ENCODE results near the gene ATF6.
"Not testable (repeated sequence)": the region's sequence is repeated elsewhere in the genome, so short reads cannot be mapped to it uniquely, and the experiment has no call there.

ATF6 gene

GRCh38 chr1:161743231-161743630 lies 22.9 kb upstream of the ATF6 start:
- H3K27ac Mint-ChIP-seq, result no peak overlapping the region
- no peak for DNase-seq
- no peaks in the 10 kb centered on the region for H3K27me3 Mint-ChIP-seq
- ATAC-seq (replicated peaks), result no peak
- no peak overlapping the region for H3K4me3 Mint-ChIP-seq
- no peaks in the 10 kb centered on the region for H3K9me3 Mint-ChIP-seq
- peaks cover 5% of the 10 kb centered on the region for H3K36me3 Mint-ChIP-seq (ENCODE audit: insufficient read depth)
- peaks cover 21 to 35% of the 10 kb centered on the region in 2 donors for H3K4me1 Mint-ChIP-seq (ENCODE audit: low read depth in 2 of 2)

DNA sequence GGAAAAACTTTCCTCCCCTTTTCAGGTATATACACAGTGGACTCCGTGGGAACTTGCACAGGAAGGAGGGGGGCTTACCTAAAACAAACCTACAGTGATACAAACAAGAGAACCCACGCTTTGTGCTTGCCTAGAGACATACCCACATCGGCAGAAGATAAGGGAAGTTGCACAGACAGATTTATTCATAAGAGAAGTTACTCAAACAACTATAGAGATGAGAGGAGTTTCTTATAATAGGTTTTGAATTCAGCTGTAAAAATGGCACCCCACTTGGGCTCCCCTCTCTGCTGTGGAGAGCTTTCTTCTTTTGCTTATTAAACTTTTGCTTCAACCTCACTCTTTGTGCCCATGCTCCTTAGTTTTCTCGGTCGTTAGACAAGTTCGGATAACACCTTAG lies 18.3 kb upstream of the ATF6 start:
- Mint-ChIP-seq H3K27me3 (no peaks in the 10 kb centered on the region), H3K27ac (no peak overlapping the region), H3K4me3 (no peak overlapping the region), H3K9me3 (no peaks in the 10 kb centered on the region), H3K36me3 (ENCODE audit: insufficient read depth) (peaks cover 21% of the 10 kb centered on the region), H3K4me1 (ENCODE audit: low read depth in 2 of 2) (peaks cover 17 to 21% of the 10 kb centered on the region in 2 donors)
- no peak for ATAC-seq (replicated peaks)
- DNase-seq, result no peak

- no peaks in the 10 kb centered on the region for H3K9me3 Mint-ChIP-seq
- H3K4me1 Mint-ChIP-seq (ENCODE audit: low read depth in 2 of 2), result peaks cover 22 to 27% of the 10 kb centered on the region in 2 donors
- ATAC-seq (replicated peaks) (peak; percentile 96), DNase-seq (peak; percentile 81 to 84 (median 81))
- peak within 1 kb of the TSS; percentile 94 to 97 for H3K4me3 Mint-ChIP-seq
- H3K27me3 Mint-ChIP-seq, result no peaks in the 10 kb centered on the region
- H3K27ac Mint-ChIP-seq, result peak within 1 kb of the TSS; percentile 91
- H3K36me3 Mint-ChIP-seq (ENCODE audit: insufficient read depth), result peaks cover 37% of the 10 kb centered on the region
Measured at GRCh38 chr1:161749509-161750407, 16.4 kb upstream of the ATF6 start, which contains the start of gene DUSP12. Gene DUSP12, plus strand, starts transcription at chr1:161749786. Its CDS starts 16 bp downstream, at chr1:161749802.

GRCh38 chr1:161763522-161764098 lies 2.5 kb upstream of the ATF6 start:
- peaks cover 21% of the 10 kb centered on the region for H3K36me3 Mint-ChIP-seq (ENCODE audit: insufficient read depth)
- DNase-seq, result peak; percentile 31 to 38 (median 35)
- no peak overlapping the region for H3K27ac Mint-ChIP-seq

DNA sequence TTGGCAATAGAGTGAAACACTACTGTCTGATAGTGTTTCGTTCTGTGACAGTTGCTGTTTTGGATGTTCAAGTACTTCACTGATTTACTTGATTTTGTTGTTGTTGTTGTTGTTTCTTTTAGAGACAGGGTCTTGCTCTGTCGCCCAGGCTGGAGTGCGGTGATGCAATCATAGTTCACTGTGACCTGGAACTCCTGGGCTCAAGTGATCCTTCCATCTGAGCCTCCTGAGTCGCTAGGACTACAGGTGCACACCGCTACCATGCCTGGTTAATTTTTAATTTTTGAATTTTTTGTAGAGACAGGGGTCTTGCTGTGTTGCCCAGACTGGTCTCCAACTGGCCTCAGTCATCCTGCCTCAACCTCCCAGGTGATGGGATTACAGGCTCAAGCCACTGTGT lies 2.3 kb downstream of the ATF6 start:
- peaks cover 21% of the 10 kb centered on the region in 2 donors for H3K4me1 Mint-ChIP-seq (ENCODE audit: low read depth in 2 of 2)
- H3K36me3 Mint-ChIP-seq (ENCODE audit: insufficient read depth), result peaks cover 17% of the 10 kb centered on the region
- H3K27me3 Mint-ChIP-seq, result no peaks in the 10 kb centered on the region
- no peak for DNase-seq
- no peak for ATAC-seq (replicated peaks)
- H3K4me3 Mint-ChIP-seq, result peak overlapping the region in 1 of 2 donors; percentile 97
- H3K27ac Mint-ChIP-seq, result peak overlapping the region in 1 of 2 donors; percentile 9
- no peaks in the 10 kb centered on the region for H3K9me3 Mint-ChIP-seq

More at GRCh38 chr1:161763522-161764098, 2.5 kb upstream of the ATF6 start:
- peaks cover 19 to 20% of the 10 kb centered on the region in 2 donors for H3K4me1 Mint-ChIP-seq (ENCODE audit: low read depth in 2 of 2)
- peak; percentile 30 for ATAC-seq (replicated peaks)
- H3K4me3 Mint-ChIP-seq, result peak overlapping the region; percentile 44 to 75
- H3K27me3 Mint-ChIP-seq, result no peaks in the 10 kb centered on the region
- no peaks in the 10 kb centered on the region for H3K9me3 Mint-ChIP-seq

- Mint-ChIP-seq H3K36me3 (ENCODE audit: insufficient read depth) (peaks cover 17% of the 10 kb centered on the region), H3K27ac (no peak overlapping the region), H3K4me1 (ENCODE audit: low read depth in 2 of 2) (peaks cover 17 to 23% of the 10 kb centered on the region in 2 donors), H3K27me3 (no peaks in the 10 kb centered on the region), H3K4me3 (no peak overlapping the region), H3K9me3 (no peaks in the 10 kb centered on the region)
- ATAC-seq (replicated peaks) (no peak), DNase-seq (no peak)
Measured at GRCh38 chr1:161768986-161769672, 3.0 kb downstream of the ATF6 start.

DNA sequence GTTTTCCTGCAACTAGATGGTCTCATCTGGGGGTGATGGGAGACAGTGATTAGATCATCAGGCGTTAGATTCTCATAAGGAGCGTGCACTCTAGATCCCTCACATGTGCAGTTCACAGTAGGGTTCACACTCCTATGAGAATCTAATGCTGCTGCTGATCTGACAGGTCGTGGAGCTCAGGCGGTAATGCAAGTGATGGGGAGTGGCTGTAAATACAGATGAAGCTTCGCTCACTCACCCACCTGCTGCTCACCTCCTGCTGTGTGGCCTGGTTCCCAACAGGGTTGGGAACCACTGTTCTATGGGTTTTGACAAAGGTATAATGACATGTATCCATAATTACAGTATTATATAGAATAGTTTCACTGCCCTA lies 3.5 kb downstream of the ATF6 start:
- H3K4me3 Mint-ChIP-seq; ATAC-seq (replicated peaks); H3K9me3 Mint-ChIP-seq: not testable (repeated sequence)

GRCh38 chr1:161770250-161770649 lies 4.1 kb downstream of the ATF6 start:
- H3K4me1 Mint-ChIP-seq (ENCODE audit: low read depth in 2 of 2), result peaks cover 17 to 23% of the 10 kb centered on the region in 2 donors
- H3K9me3 Mint-ChIP-seq, result no peaks in the 10 kb centered on the region

More for the DNA sequence above, 3.5 kb downstream of the ATF6 start:
- H3K27ac Mint-ChIP-seq, H3K27me3 Mint-ChIP-seq, DNase-seq: not testable (repeated sequence)
- Mint-ChIP-seq H3K4me1 (ENCODE audit: low read depth in 2 of 2) (peaks cover 17 to 23% of the 10 kb centered on the region in 2 donors), H3K36me3 (ENCODE audit: insufficient read depth) (peaks cover 17% of the 10 kb centered on the region)

DNA sequence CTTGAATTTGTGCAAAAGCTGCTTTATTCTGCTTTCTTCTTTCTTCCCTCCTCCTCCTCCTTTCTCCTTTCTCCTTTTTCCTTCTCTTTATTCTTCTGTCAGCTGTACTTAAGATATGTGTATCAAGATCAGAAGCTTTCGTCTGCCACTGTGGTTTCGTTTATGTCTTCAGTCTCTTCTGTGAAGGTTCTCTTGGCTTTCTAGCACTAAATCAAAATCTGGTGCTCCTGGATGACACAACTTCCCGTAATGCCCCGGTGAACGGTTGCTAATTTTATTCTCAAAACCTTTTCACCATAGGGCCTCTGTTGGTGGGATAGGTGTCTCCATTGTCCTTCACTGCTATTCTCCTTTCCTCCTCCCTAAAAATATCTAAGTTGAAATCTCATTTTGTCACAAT lies 5.0 kb downstream of the ATF6 start:
- H3K36me3 Mint-ChIP-seq (ENCODE audit: insufficient read depth), result peaks cover 11% of the 10 kb centered on the region
- no peaks in the 10 kb centered on the region for H3K9me3 Mint-ChIP-seq
- H3K27ac Mint-ChIP-seq, result no peak overlapping the region
- H3K27me3 Mint-ChIP-seq, result no peaks in the 10 kb centered on the region
- no peak for DNase-seq
- H3K4me1 Mint-ChIP-seq (ENCODE audit: low read depth in 2 of 2), result peaks cover 17 to 23% of the 10 kb centered on the region in 2 donors
- ATAC-seq (replicated peaks), result no peak
- H3K4me3 Mint-ChIP-seq, result no peak overlapping the region

More at GRCh38 chr1:161770250-161770649, 4.1 kb downstream of the ATF6 start:
- H3K27me3 Mint-ChIP-seq, result no peaks in the 10 kb centered on the region
- ATAC-seq (replicated peaks) (no peak), DNase-seq (no peak)
- H3K27ac Mint-ChIP-seq, result no peak overlapping the region
- H3K36me3 Mint-ChIP-seq (ENCODE audit: insufficient read depth), result peaks cover 13% of the 10 kb centered on the region
- H3K4me3 Mint-ChIP-seq, result no peak overlapping the region

GRCh38 chr1:161771973-161772372 lies 5.9 kb downstream of the ATF6 start:
- Mint-ChIP-seq H3K9me3 (no peaks in the 10 kb centered on the region), H3K4me3 (no peak overlapping the region), H3K27me3 (no peaks in the 10 kb centered on the region), H3K4me1 (ENCODE audit: low read depth in 2 of 2) (peaks cover 9 to 15% of the 10 kb centered on the region in 2 donors), H3K36me3 (ENCODE audit: insufficient read depth) (peaks cover 5% of the 10 kb centered on the region), H3K27ac (no peak overlapping the region)
- DNase-seq (no peak), ATAC-seq (replicated peaks) (no peak)

- H3K4me1 Mint-ChIP-seq (ENCODE audit: low read depth in 2 of 2), result peaks cover 7 to 13% of the 10 kb centered on the region in 2 donors
- DNase-seq (no peak), ATAC-seq (replicated peaks) (no peak)
- no peak overlapping the region for H3K4me3 Mint-ChIP-seq
- H3K27me3 Mint-ChIP-seq, result no peaks in the 10 kb centered on the region
- no peaks in the 10 kb centered on the region for H3K9me3 Mint-ChIP-seq
- H3K27ac Mint-ChIP-seq, result no peak overlapping the region
- H3K36me3 Mint-ChIP-seq (ENCODE audit: insufficient read depth), result peaks cover 5% of the 10 kb centered on the region
Measured at GRCh38 chr1:161772397-161772796, 6.3 kb downstream of the ATF6 start.

DNA sequence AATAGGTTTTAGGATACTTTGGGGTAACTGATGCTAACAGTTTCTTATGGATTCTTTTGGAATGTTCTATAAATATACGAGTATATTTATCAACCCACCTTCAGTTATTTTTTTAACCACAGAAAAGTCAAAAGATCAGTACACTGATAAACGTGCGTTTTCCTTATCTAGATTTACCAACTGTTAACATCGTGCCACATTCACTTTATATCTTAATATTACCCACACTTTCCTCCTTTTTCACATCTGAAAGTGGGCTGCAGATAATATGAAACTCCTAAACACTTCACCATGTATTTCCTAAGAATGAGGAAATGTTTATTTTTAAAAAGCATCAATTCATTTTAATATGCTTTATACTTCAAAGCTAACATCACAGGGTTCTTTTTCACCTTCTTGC lies 7.7 kb downstream of the ATF6 start:
- DNase-seq (no peak), ATAC-seq (replicated peaks) (no peak)
- Mint-ChIP-seq H3K4me1 (ENCODE audit: low read depth in 2 of 2) (peaks cover 2 to 15% of the 10 kb centered on the region in 2 donors), H3K4me3 (no peak overlapping the region), H3K27ac (no peak overlapping the region), H3K36me3 (ENCODE audit: insufficient read depth) (no peaks in the 10 kb centered on the region), H3K27me3 (no peaks in the 10 kb centered on the region), H3K9me3 (no peaks in the 10 kb centered on the region)

DNA sequence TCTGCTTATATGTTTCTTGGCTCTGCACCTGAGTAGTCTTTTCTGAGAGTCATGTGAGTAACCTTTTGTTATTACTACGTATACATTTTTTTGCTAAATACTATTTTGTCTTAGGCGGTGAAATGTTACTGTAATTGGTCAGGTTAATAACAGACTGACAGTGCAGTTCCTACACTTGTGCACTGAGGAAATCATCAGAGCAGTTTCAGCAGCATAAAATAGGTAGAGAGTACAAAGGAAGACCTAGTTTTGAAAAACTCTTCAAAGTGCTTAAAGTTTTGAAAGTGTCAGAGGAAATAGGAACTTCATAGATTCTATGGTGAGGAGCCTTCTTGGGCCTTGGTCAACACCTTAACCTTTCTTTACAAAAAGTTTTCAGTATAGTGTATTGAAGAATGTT lies 11.1 kb downstream of the ATF6 start:
- peaks cover 18% of the 10 kb centered on the region for H3K36me3 Mint-ChIP-seq (ENCODE audit: insufficient read depth)
- DNase-seq (no peak), ATAC-seq (replicated peaks) (no peak)
- H3K9me3 Mint-ChIP-seq, result no peaks in the 10 kb centered on the region
- H3K27ac Mint-ChIP-seq, result no peak overlapping the region
- peaks cover 0 to 16% of the 10 kb centered on the region in 2 donors for H3K4me1 Mint-ChIP-seq (ENCODE audit: low read depth in 2 of 2)
- no peak overlapping the region for H3K4me3 Mint-ChIP-seq
- no peaks in the 10 kb centered on the region for H3K27me3 Mint-ChIP-seq
